GM21825 (cell line): Measurements from ENCODE around the gene ATAD1.
"Not testable (repeated sequence)": the region's sequence is repeated elsewhere in the genome, so short reads cannot be mapped to it uniquely, and the experiment has no call there.

ENCODE experiments used
- ATAC-seq: cut with Tn5 transposase; IDR thresholded peaks from one replicate; pipeline ENCODE4 v1.9.1; 2021; ENCODE audit warnings: mild to moderate bottlenecking, moderate library complexity; ENCODE audit not compliant: unreplicated experiment

Gene ATAD1

GRCh38 chr10:87760195-87760905 lies 57.7 kb downstream of the ATAD1 start:
- no peak for ATAC-seq

- ATAC-seq = no peak
Measured at GRCh38 chr10:87759551-87759950, 58.5 kb downstream of the ATAD1 start.

- ATAC-seq = no peak
Measured at GRCh38 chr10:87757685-87758084, 60.3 kb downstream of the ATAD1 start.

- no peak for ATAC-seq
Measured at GRCh38 chr10:87753995-87754866, 63.8 kb downstream of the ATAD1 start.

- no peak for ATAC-seq
Measured at GRCh38 chr10:87752566-87752965, 65.5 kb downstream of the ATAD1 start.

- no peak for ATAC-seq
Measured at GRCh38 chr10:87751274-87751673, 66.8 kb downstream of the ATAD1 start.

GRCh38 chr10:87750817-87751216 lies 67.2 kb downstream of the ATAD1 start:
- ATAC-seq = no peak

GRCh38 chr10:87750001-87750671 lies 67.9 kb downstream of the ATAD1 start:
- no peak for ATAC-seq

- not testable (repeated sequence) for ATAC-seq
Measured at GRCh38 chr10:87748244-87748643, 69.8 kb downstream of the ATAD1 start.

- no peak for ATAC-seq
Measured at GRCh38 chr10:87746911-87747310, 71.1 kb downstream of the ATAD1 start.

GRCh38 chr10:87744606-87745005 lies 73.4 kb downstream of the ATAD1 start:
- ATAC-seq = no peak

GRCh38 chr10:87742992-87743610 lies 74.9 kb downstream of the ATAD1 start:
- not testable (repeated sequence) for ATAC-seq

- ATAC-seq = no peak
Measured at GRCh38 chr10:87740254-87740655, 77.8 kb downstream of the ATAD1 start.

- ATAC-seq = no peak
Measured at GRCh38 chr10:87739703-87740102, 78.3 kb downstream of the ATAD1 start.

- ATAC-seq = not testable (repeated sequence)
Measured at GRCh38 chr10:87738253-87738652, 79.8 kb downstream of the ATAD1 start.

GRCh38 chr10:87734987-87735827 lies 82.8 kb downstream of the ATAD1 start:
- ATAC-seq = peak; percentile 57

- ATAC-seq = no peak
Measured at GRCh38 chr10:87733081-87733480, 84.9 kb downstream of the ATAD1 start.

GRCh38 chr10:87729940-87730339 lies 88.1 kb downstream of the ATAD1 start:
- no peak for ATAC-seq

- no peak for ATAC-seq
Measured at GRCh38 chr10:87724789-87725188, 93.2 kb downstream of the ATAD1 start.

GRCh38 chr10:87723500-87723899 lies 94.5 kb downstream of the ATAD1 start:
- ATAC-seq = no peak
